ENCODE measurements around the gene CATSPER3. TPM values are rescaled to one million over a fixed set of nuclear protein-coding genes. Genes with fewer than 3 reads are reported as not detected.

The CATSPER3 gene
- total and polyA plus RNA-seq, 7 donors, result 0.57 to 1.4 (median 1.2) TPM; not detected in 4

DNA sequence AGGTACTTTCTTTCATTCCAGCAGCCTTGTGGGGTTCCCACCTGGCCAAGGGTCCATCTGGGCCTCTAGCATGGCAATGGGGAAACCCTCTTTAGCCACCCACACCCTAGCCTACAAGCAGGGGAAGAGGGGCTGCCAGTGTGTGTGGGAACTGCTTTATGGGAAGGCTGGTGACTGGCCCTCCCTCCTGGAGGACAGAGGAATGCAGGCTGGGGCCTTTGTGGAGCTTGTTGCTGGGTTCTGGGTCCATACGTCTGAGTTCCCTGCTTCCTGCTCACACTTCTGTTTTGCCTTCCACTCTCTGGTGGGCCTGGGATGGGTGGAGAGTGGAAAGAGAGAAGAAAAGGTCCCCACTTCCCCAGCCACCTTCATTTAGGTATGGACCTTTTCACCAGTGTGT, 81.2 kb downstream of the CATSPER3 start:
- Histone ChIP-seq H3K27me3 (peaks cover 3 to 90% (median 49%) of the 10 kb centered on the region in 3 donors), H3K36me3 (no peaks in the 10 kb centered on the region), H3K27ac (no peak overlapping the region), H3K4me3 (no peak overlapping the region), H3K9me3 (no peaks in the 10 kb centered on the region), H3K4me1 (peaks cover 0 to 5% (median 0%) of the 10 kb centered on the region in 4 donors)
- no peak for TF ChIP-seq POLR2AphosphoS5 (IDR thresholded peaks at IDR 0.05)
- no peak for TF ChIP-seq EP300 (IDR thresholded peaks at IDR 0.05)
- no peak for TF ChIP-seq POLR2A (IDR thresholded peaks at IDR 0.05)
- TF ChIP-seq, protein P1, sequence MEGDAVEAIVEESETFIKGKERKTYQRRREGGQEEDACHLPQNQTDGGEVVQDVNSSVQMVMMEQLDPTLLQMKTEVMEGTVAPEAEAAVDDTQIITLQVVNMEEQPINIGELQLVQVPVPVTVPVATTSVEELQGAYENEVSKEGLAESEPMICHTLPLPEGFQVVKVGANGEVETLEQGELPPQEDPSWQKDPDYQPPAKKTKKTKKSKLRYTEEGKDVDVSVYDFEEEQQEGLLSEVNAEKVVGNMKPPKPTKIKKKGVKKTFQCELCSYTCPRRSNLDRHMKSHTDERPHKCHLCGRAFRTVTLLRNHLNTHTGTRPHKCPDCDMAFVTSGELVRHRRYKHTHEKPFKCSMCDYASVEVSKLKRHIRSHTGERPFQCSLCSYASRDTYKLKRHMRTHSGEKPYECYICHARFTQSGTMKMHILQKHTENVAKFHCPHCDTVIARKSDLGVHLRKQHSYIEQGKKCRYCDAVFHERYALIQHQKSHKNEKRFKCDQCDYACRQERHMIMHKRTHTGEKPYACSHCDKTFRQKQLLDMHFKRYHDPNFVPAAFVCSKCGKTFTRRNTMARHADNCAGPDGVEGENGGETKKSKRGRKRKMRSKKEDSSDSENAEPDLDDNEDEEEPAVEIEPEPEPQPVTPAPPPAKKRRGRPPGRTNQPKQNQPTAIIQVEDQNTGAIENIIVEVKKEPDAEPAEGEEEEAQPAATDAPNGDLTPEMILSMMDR (IDR thresholded peaks at IDR 0.05), result no peak
- WGBS, 2 donors, result 41 to 47% methylated on average over 1 of the region's 1 CpG
- intact Hi-C loops (cut with DNase I), result no loop called here
- DNase-seq, result no peak

DNA sequence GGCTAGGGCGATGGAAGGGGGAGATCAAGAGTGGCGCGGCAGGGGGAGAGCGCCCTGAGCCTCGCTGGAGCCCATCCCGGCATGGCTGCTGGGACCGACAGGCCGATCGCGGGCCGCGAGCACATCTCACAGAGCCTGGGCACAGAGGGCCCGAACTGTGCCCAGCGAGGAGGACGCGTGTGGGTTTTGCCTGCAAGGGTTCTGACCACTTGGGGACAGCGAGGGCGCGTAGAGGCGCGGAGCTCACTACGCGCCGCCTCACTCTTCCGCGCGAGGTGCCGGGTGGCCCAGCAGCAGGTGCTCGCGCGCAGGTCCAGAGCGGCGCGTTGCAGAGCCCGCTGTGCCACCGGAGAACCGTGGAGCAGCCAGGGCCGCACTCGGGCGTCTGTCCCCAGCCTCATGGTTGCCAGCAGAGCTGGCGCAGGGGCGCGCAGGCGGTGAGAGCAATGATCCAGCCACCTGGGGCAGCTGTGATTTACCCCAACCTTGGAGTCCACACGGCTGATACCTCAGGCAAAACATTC, 82.6 kb downstream of the CATSPER3 start:
- no peak overlapping the region for H3K4me3 ChIP-seq
- H3K27me3 ChIP-seq, result peaks cover 3 to 78% (median 38%) of the 10 kb centered on the region in 3 donors
- WGBS, 2 donors, result 37 to 70% methylated on average over 45 of the region's 45 CpGs
- no peaks in the 10 kb centered on the region for H3K36me3 ChIP-seq
- H3K4me1 ChIP-seq, result peaks cover 0 to 5% (median 0%) of the 10 kb centered on the region in 4 donors
- H3K9me3 ChIP-seq, result no peaks in the 10 kb centered on the region
- no peak overlapping the region for H3K27ac ChIP-seq
- intact Hi-C loops (cut with DNase I), result no loop called here
- DNase-seq, result no peak
- TF ChIP-seq, protein P1 (IDR thresholded peaks at IDR 0.05), result no peak
- TF ChIP-seq POLR2A (IDR thresholded peaks at IDR 0.05), result no peak
- TF ChIP-seq EP300 (IDR thresholded peaks at IDR 0.05), result no peak
- no peak for TF ChIP-seq POLR2AphosphoS5 (IDR thresholded peaks at IDR 0.05)

DNA sequence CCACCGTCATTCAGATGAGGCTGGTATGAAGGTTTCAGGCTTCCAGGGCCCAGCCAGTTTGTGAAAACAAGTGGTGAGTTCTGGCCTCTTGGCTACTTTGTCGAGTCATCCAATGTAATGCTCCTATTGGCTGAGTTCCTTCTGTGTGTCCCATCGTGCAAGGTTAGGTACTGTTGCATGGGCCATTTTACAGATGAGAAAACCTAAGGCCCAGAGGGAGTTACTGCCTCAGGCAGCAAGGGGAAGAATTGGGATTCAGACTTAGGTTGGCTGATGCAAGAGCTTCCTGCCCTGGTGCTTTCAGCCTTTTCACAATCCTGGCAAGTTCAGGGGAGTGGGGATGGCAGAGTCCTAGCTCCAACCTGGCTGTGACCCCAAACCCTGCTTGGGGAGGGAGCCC, 83.7 kb downstream of the CATSPER3 start:
- TF ChIP-seq EP300 (IDR thresholded peaks at IDR 0.05), result no peak
- no peak for TF ChIP-seq POLR2A (IDR thresholded peaks at IDR 0.05)
- no peak for TF ChIP-seq POLR2AphosphoS5 (IDR thresholded peaks at IDR 0.05)
- TF ChIP-seq, protein P1 (IDR thresholded peaks at IDR 0.05), result no peak
- intact Hi-C loops (cut with DNase I), result no loop called here
- H3K9me3 ChIP-seq, result no peaks in the 10 kb centered on the region
- no peak overlapping the region for H3K4me3 ChIP-seq
- H3K27me3 ChIP-seq, result peaks cover 3 to 69% (median 27%) of the 10 kb centered on the region in 3 donors
- no peak for DNase-seq
- no peaks in the 10 kb centered on the region for H3K36me3 ChIP-seq
- no peak overlapping the region for H3K27ac ChIP-seq
- peaks cover 0 to 5% (median 0%) of the 10 kb centered on the region in 4 donors for H3K4me1 ChIP-seq
- WGBS, 2 donors, result 64 to 67% methylated on average over 3 of the region's 3 CpGs

DNA sequence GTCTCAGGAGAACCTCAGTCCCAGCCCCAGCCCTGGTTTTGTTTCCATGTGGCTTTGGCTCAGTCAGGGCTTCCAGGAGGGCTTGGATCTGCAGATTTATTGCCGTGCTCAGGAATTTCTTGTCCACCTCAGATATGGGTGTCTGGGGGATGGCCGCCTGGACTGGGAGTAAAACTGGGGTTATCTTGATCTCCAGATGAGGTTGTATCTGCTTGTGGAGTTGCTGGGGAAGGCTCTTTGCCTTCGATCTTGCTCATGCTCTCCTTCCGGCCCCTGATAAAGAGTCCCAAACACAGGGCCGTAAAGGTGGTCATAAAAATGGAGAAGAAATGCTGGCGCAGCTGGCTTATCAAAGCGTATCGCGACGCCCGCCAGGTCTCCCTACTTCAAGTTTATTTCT, 84.2 kb downstream of the CATSPER3 start:
- Histone ChIP-seq H3K36me3 (no peaks in the 10 kb centered on the region), H3K4me1 (peaks cover 0 to 5% (median 0%) of the 10 kb centered on the region in 4 donors), H3K4me3 (no peak overlapping the region), H3K27me3 (peaks cover 3 to 64% (median 24%) of the 10 kb centered on the region in 3 donors), H3K9me3 (no peaks in the 10 kb centered on the region), H3K27ac (no peak overlapping the region)
- TF ChIP-seq POLR2A (IDR thresholded peaks at IDR 0.05) (no peak), POLR2AphosphoS5 (IDR thresholded peaks at IDR 0.05) (no peak), EP300 (IDR thresholded peaks at IDR 0.05) (no peak)
- TF ChIP-seq, protein P1 (IDR thresholded peaks at IDR 0.05), result no peak
- no peak for DNase-seq
- intact Hi-C loops (cut with DNase I), result no loop called here
- 24 to 50% methylated on average over 11 of the region's 11 CpGs for WGBS, 2 donors
